DOHH2 (cell line): ENCODE results near the gene ABHD12.

Source experiments
- CTCF ChIP-seq: fragments of 200-600 bp; sonication (generic); IDR thresholded peaks from one replicate; pipeline ENCODE4 v1.5.1; 2014; ENCODE audit warnings: antibody characterized with exemption, mild to moderate bottlenecking, low read depth, low read length; ENCODE audit not compliant: poor library complexity, severe bottlenecking
- EZH2phosphoT487 ChIP-seq: fragments of 200-600 bp; sonication (generic); IDR thresholded peaks from 2 replicates; pipeline ENCODE4 v1.6.1; 2017; ENCODE audit warnings: borderline replicate concordance, mild to moderate bottlenecking, antibody characterized with exemption, low read length, moderate library complexity, mixed read lengths

- no peak for TF ChIP-seq CTCF
- TF ChIP-seq EZH2phosphoT487 = no peak
Measured at GRCh38 chr20:25389401-25389857, 1.2 kb downstream of the ABHD12 start.
